GM15510 (cell line): ENCODE measurements around the gene RNF13.

ENCODE experiments used
- POLR2A ChIP-seq: IDR thresholded peaks from 3 replicates; pipeline ENCODE4 v1.6.1; 2011; ENCODE audit warnings: borderline replicate concordance; ENCODE audit not compliant: insufficient read length; ENCODE audit errors: extremely low read depth

RNF13 gene

DNA sequence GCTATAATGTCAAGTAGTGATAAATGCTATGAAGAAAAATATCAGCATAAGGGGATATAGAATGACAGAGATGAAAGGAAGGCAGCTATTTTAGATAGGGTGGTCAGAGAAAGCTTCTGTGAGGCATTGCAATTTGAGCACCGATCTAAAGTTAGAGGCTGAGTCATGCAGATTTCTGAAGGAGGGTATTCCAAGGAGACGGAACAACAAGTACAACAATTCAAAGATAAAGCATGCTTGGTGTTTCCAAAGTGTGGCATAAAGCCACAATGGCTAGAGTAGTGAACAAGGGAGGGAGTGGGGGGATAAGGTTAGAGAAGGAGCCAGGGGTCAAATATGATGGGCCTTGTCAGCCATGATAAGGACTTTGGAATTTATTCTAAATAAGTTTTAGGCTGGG lies 85.8 kb downstream of the RNF13 start:
- no peak for TF ChIP-seq POLR2A

DNA sequence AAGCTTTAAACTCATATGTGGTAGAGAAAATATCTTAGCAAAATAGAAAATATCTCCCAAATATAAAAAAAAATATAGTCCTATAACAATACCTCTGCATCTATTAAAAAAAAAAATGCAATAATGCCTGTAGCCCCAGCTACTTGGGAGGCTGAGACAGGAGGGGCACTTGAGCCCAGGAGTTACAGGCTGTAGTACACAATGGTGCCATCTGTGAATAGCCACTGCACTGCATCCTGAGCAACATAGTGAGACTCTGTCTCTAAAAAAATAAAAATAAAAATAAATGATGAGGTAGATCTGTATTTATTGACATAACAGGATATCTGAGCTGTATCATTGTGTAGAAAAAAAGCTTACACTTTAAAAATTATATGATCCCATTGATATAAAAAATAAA lies 87.3 kb downstream of the RNF13 start:
- TF ChIP-seq POLR2A, result no peak

GRCh38 chr3:149901770-149902169 lies 88.8 kb downstream of the RNF13 start:
- no peak for TF ChIP-seq POLR2A

DNA sequence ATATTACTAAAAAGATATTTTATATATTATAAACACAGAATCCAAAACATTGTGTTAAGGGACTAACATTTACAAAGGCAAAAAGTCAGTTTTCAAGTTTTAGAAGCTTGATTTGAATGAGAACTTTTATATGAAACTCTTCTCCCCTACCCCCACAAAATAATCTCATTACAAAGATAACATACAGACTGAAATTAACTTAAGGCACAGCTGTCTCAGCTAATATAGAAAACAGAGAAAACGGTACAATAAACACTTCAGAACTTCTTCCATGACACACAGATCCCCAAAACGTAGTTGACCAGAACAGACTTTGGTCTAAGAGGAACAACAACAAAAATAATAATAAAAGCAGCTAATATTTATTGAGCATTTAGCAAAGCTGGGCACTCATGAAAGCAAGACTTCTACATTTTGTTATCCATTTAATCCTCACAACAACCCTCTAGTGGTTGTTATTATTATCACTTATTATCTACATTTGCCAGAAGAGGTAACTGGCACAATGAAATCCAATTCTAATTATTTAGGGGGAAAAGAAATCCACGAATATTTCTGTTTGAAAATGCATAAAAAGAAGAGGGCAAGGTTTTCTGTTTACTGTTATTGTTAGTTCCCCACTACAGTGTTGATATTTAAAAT lies 89.6 kb downstream of the RNF13 start:
- TF ChIP-seq POLR2A, result no peak

GRCh38 chr3:149906036-149906435 lies 93.0 kb downstream of the RNF13 start:
- no peak for TF ChIP-seq POLR2A

- TF ChIP-seq POLR2A, result no peak
These were observed 95.5 kb downstream of the RNF13 start for GRCh38 chr3:149908424-149908957.

DNA sequence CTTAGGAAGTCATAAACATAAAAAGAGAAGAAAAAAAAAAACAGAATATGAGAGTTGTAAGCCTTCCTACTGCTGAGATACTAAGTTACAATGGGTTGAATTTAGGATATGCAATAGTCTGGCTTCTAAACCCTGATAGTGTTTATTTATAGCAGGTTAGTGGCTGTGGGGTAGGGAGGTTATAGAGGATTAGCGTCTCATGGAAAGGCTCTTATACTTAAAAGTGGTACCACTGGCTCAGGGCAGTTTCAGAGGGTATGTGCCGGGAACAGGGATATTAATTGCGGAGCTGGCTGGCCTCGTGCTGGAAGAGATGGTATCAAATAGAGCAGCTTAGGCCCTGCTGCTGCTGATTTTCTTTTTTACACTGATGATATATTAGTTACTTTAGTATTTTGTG lies 96.9 kb downstream of the RNF13 start:
- no peak for TF ChIP-seq POLR2A

GRCh38 chr3:149917124-149917667 lies 104.2 kb downstream of the RNF13 start:
- TF ChIP-seq POLR2A, result no peak

GRCh38 chr3:149919509-149919908 lies 106.5 kb downstream of the RNF13 start:
- TF ChIP-seq POLR2A, result no peak

GRCh38 chr3:149920119-149920518 lies 107.1 kb downstream of the RNF13 start:
- no peak for TF ChIP-seq POLR2A

DNA sequence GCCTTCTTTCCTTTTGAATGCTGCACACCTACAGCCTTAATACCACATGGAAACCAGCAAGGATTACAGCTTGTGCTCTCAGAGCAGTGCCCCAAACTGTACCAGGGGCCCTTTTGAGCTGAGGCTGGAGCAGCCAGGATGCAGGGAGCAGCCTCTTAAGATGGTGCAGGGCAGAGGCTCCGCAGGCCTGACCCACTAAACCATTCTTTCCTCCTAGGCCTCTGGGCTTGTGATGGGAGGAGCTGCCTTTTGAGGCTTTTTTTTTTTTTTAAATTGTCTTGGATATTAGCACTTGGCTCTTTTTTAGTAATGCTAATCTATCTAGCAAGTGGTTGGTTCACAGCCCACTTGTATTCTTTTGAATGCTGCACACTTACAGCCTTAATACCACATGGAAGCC lies 120.0 kb downstream of the RNF13 start:
- no peak for TF ChIP-seq POLR2A

DNA sequence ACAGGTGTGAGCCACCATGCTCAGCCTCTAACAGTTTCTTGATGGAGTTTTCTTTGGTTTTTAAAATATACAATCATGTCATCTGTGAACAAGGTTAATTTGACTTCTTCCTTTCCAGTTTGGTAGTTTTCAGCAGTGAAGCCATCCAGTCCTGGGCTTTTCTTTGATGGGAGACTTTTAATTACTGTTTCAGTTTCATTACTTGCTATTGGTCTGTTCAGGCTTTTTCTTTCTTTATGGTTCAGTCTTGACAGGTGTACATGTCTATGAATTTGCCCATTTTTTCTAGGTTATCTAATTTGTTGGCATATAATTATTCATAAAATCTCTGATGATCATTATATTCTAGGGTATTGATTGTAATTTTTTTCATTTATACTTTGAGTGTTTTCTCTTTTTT lies 120.8 kb downstream of the RNF13 start:
- TF ChIP-seq POLR2A, result no peak

DNA sequence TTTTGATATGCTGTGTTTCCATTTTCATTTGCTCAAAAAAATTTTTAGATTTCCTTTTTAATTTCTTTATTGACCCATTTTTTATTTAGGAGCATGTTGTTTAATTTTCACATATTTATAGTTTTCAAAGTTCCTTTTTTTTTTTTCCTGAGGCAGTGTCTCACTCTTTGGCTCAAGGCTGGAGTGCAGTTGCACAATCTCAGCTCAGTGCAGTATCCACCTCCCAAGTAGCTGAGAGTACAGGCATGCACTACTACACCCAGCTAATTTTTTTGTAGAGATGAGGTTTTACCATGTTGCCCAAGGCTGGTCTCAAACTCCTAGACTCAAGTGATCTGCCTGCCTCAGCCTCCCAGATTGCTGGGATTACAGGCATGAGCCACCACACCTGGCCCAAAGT lies 121.5 kb downstream of the RNF13 start:
- no peak for TF ChIP-seq POLR2A

GRCh38 chr3:149936812-149937230 lies 123.8 kb downstream of the RNF13 start:
- no peak for TF ChIP-seq POLR2A

DNA sequence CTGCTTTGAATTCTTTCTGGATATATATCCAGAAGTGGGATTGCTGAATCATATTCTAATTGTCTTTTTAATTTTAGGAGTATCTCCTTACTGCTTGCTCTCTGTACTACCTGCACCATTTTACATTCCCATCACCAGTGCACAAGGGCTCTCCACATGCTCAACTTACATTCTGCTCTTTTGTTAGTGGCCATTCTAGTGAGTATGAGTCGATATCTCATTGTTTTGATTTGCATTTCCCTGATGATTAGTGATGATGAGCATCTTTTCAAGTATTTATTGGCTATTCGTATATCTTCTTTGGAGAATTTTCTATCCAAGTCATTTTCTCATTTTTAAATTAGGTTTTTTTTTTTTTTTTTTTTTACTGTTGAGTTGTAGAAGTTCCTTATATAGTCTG lies 128.2 kb downstream of the RNF13 start:
- TF ChIP-seq POLR2A, result no peak

DNA sequence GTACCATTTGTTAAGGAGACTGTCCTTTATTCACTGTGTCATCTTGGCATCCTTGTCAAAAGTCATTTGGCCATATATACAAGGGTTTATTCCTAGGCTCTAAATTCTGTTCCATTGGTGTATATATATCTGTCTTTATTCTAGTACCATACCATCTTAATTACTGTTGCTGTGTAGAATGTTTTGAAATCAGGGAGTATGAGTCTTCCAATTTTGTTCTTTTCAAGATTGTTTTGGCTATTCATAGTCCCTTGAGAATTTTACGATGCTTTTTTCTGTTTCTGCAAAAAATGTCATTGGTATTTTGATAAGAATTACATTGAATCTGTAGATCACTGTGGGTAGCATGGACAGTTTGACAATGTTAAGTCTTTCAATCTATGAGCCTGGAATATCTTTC lies 128.9 kb downstream of the RNF13 start:
- TF ChIP-seq POLR2A, result no peak

- TF ChIP-seq POLR2A, result no peak
These were observed 129.4 kb downstream of the RNF13 start for GRCh38 chr3:149942409-149942808.

DNA sequence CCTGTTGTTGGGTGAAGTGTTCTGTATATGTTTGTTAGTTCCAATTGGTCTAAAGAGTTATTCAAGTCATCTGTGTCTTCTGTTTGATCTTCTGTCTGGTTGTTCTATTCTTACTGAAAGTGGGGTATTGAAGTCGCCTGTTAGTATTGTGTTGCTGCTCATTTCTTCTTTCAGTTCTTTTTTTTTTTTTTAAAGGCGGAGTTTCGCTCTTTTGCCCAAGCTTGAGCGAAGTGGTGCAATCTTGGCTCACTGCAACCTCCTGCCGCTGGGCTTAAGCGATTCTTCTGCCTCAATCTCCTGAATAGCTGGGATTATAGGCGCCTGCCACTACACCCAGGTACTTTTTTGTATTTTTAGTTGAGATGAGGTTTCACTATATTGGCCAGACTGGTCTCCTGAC lies 134.2 kb downstream of the RNF13 start:
- no peak for TF ChIP-seq POLR2A

GRCh38 chr3:149949181-149949580 lies 136.2 kb downstream of the RNF13 start:
- TF ChIP-seq POLR2A, result no peak
